ENCODE data around the gene FGF3.

Gene FGF3

GRCh38 chr11:69843529-69843921, 24.3 kb upstream of the FGF3 start:
- DNase-seq: no peak

DNA sequence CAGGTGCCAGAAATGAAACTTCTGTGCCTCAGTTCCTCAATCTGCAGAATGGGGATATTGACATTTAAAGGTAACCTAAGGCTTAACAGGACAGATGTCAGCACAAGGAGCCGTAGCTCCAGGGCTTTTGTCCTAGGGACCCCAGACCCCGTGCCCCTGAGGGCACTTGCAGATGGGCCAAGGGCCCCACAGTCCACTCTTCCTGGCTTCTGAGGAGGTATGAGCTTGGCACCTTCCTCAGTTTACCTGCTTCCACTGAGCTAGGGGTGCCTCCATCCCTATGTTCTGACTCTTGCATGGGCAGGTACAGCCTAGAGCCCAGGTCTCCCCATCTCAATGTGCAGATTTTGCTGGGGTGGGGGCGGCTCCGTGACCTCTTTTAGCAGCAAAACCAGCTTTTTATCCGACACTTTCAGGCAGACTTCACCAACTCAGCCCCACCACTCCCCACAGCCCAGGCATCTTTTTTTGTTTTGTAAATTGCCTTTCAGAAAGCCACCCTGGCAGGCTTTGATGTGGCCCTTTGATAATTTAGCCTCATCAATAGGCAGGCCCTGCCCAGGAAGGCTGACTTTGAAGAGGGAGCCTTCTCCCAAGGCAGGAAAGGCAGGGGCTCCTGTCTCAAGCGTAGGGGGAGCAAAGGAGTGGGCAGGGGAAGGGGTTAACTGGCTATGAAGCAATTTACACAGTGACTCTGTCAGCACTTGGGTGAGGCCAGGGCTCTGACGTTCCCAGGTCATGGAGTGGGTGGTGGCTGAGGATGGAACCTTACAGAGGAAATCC, 23.7 kb upstream of the FGF3 start:
- no peak for DNase-seq

DNA sequence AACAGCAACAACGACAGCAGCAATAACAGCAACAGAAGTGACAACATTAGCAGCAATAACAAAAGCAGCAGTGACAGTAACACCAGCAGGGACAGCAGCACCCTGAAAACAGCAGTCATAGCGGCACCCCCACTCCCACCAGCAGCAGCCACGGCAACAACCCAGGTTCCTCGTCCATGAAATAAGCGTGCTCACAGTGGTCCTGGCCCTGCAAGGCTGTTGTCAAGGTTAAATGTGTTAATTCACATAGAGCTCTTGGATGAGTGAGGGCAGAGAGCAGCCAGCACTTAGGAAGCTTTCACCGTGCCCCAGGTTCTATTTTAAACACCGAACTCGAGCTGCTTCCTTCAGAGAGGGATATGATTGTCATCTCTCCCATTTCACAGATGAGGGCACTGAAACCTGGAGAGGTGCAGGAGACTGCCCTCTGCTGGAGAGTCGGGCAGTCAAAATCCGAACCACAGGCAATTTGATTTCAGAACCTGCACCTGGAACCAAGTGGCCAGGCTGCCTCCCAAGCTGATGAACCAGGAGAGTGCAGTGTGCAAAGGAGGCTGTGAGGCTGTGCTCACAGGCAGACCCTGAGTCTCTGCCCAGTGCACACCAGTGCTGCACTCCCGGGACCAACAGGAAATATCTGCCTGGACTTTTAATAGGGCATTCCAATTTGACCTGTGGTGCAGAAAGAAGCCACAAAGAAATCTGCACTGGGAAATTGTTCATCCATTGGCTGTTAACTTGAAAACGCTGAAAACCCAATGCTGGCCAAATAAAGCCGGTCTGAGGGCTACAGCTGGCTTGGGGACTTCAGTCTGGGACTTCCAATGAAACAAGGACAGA, 22.9 kb upstream of the FGF3 start:
- DNase-seq: no peak

- no peak for DNase-seq
Measured at GRCh38 chr11:69841170-69841858, 22.1 kb upstream of the FGF3 start.

DNA sequence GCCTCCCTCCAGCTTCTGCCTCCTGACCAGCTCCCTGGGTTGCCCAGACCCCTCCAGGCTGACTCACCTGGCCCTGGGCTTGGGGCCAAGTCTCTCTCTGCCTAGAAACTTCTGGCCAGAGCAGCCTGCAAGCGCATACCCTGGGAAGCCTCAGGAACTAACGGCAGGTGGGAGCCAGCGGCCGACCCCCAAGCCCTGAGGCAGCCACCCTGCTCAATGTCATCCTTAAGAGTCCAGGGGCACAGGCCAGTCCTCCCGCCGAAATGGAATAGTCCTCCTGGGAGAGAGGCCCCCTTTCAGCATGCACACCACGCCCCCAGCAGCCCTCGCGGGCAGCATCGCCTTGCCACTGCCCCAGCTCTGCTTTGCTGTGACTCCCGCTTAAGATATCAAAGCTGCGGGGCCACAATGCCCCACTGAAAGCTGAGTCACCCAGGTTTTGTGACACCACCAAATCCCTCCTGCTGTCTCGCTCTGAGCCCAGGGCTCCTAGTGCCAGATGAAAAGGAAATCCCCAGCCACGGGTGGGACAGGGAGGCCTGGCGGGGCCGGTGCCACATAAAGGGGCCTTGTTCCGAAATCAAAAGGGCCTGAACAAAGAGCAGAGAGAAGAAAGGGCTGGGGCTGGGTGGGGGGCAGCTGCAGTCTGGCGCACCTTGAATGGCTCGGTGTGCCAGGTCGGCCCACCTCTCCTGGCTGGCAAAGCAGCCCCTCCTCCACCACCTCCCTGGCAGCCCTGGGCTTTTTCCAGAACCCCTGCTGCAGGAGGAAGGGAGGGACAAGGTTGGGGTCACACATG, 21.4 kb upstream of the FGF3 start:
- no peak for DNase-seq

DNA sequence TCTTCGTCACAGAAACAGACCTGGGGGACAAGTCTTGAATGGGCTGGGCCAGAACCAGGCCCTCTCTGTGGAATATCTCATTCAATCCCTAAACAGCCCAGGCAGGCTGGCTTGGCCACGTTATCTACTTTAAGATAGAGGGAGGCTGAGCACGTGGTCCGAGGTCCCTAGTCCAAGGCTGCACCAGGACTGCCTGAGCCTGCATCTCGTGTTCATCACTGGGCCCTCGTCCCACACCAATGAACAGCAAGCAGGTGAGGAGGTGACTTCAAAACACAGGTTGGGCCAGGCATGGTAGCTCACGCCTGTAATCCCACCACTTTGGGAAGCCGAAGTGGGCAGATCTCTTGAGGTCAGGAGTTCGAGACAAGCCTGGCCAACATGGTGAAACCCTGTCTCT, 20.3 kb upstream of the FGF3 start:
- DNase-seq: no peak

DNA sequence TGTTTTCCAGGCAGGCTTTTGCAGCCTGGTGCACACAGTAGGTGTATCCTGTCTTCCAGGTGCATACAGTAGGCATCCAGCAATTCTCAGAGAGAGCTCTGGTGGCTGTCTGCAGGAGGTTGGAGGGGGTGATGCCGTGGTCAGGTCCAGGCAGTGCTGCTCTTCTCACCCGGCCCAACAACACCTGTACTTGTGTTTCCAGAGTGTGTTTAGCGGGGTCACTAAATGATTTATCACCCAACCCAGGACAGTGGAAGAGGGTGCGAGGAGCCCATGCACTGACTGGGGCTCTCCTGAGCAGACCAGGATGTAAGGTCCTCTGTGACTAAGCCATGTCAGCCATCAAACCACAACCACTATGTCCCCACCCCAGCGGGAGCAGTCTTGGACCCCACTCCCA, 18.6 kb upstream of the FGF3 start:
- no peak for DNase-seq

- no peak for DNase-seq
Measured at GRCh38 chr11:69836401-69836800, 17.2 kb upstream of the FGF3 start.

- DNase-seq: no peak
Measured at GRCh38 chr11:69834811-69835800, 15.9 kb upstream of the FGF3 start.

GRCh38 chr11:69834251-69834650, 15.0 kb upstream of the FGF3 start:
- no peak for DNase-seq

DNA sequence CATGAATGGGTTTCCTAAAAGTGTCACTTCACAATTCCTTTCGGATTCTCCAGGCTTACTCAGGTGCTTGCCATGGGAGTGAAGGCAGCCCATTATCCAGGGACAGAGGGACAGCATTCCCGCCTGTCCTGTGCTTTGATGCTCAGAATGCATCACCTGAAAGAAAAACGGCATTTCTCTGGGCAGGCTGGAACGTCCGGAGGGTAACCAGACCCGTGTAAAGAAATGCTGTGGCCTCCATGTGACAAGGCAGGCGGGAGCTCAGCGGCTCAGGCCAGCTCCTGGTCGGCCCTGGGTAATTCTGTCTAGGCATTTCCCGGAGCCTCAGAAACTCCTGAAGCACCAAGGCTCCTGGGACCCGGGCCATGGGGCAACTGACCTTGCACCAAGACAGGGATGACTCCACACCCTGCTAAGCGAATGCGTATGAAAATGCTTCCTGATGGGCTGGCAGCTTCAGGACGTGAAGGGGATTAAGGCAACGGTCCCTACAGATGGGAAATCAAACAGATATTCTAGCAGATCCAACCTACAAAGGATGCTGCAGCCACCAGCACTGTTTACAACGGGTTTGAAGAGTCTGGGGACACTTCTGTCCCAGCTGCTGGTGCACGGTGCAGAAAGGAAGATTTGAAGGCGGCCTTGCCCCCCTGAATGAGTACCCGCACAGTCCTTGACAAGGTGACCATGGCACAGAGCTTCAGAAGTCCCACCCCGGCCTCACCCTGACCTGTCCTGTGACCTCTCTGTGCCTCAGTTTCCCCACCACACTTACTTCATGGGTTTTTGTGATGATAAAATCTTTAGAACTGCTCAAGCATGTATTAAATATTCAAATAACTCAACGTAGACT, 13.6 kb upstream of the FGF3 start:
- DNase-seq: no peak

DNA sequence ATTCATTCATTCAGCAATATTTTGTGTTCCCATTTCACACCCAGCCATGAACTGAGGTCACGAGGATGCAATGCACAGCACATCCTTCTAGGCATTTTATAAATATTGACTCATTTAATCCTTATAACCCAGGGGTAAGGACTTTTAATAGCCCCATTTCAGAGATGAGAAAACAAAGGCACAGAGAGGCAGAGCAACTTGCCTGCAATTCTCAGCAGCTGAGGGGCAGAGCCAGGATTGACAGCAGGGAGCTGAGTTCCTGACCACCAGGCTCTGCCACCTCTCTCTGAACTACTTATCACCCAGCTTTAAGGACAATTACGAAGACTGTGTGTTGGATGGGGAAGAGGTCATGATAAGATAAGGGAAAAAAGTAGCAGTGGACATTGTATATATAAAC, 12.8 kb upstream of the FGF3 start:
- DNase-seq: no peak

GRCh38 chr11:69830086-69830485, 10.9 kb upstream of the FGF3 start:
- DNase-seq: no peak

GRCh38 chr11:69828971-69829344, 9.7 kb upstream of the FGF3 start:
- DNase-seq: no peak

DNA sequence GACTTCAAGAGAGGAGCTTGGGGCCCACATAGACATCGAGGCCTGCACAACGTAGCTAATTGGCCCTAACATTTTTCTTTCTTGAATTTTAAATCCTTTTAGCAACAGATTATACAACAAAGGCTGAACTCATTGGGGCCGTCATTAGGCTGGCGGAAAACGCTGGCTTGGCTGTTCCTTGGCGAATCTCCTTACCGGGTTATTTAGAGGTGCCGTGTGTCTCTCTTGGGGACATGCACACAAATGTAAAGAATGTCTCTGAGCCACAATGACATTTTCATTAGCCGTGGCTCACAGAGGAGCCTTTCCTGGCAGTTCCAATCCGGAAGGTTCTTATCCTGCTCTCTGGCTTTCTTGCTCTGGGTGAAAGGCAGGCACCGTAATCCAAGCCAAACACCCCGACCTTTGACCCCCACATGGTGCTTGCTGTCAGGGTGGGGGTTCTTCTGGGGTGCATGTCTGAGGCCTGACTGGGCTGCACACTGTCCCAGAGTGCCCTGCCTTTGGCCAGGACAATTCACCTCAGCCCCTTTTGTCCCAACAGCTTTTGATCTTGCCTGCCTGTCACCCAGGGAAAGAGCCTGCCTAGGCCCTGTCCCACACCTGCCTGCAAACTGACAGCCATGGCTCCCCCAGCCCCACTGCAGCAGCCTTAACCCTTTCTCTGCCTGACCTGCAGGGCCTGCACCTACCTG, 9.2 kb upstream of the FGF3 start:
- DNase-seq: no peak

- no peak for DNase-seq
Measured at GRCh38 chr11:69826773-69827172, 7.6 kb upstream of the FGF3 start.

DNA sequence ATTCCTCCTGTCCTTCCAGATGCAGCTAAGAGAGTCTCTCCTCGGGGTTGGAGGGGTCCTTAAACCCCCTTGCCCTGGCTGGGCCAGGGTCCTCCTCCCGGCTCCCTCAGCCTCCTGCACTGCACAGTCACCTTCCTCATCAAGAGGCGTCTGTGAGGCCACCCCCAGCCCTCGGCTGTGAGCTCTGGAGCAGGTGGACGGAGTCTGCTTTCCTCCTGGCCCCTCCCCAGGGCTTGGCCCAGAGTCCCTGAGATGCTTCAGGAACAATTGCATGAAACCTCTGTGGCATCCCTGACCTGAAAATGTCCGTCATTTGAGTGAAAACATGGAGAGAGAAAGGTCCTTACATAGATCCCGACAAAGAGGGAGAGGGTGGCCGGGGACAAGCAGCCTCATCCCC, 6.7 kb upstream of the FGF3 start:
- no peak for DNase-seq

DNA sequence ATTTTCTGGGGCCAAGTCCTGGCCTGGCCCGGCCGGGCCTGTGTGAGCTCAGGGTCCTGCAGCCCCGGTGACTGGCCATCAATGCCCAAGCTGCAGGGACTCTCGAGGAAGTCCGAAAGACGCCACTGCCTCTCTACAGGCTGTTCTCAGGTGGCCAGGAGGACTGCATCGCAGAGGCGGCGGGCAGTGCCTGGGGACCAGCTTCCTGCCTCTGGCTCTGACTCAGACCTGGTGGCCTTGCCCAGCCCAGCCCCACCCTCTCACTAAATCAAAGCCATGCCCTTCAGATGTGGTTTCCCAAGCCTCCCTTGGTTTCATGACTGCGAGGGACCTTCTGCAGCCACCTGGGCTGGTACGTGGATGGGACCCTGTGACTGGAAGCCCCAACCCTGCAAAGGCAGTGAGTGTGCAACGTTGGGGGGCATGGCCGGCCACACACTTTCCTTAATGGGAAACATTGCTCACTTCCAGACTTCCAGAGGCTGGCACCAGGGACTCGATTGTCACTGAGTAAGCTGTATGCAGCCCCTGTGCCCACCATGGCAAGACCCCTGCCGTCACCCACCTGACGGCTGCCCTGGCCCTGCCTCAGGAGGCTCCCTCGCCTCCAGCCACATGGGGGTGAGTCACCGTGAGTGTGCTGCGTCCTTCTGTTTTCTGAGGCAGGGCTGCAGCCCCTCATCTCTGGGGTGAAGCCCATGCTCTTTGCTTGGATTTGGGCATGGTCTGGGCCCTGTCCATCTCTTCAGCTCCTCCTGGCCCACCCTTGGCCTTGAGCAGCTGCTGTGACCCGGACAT, 6.0 kb upstream of the FGF3 start:
- no peak for DNase-seq

GRCh38 chr11:69823641-69824265, 4.5 kb upstream of the FGF3 start:
- DNase-seq: no peak

Data from effector CD8-positive, alpha-beta T cell (primary cell).